HepG2 (cell line): ENCODE measurements around the gene LOXL3. TPM values are rescaled to one million over a fixed set of nuclear protein-coding genes. Genes with fewer than 3 reads are reported as not detected.
A peak's percentile ranks its signal among the peaks of the same experiment; 100 is the strongest.

ENCODE experiments used
- AGO1 ChIP-seq: fragments of 200-400 bp; formaldehyde crosslinking; IDR thresholded peaks from 2 replicates; pipeline ENCODE4 v1.6.1; 2017; ENCODE audit warnings: mild to moderate bottlenecking, low read depth, low read length, moderate library complexity; ENCODE audit not compliant: poor library complexity, severe bottlenecking
- ARHGAP35 ChIP-seq: sonication (generic); formaldehyde crosslinking; IDR thresholded peaks from 2 replicates; pipeline ENCODE4 v1.9.0; 2022; ENCODE audit warnings: mild to moderate bottlenecking, inconsistent platforms, moderate library complexity, missing genetic modification reagents, borderline replicate concordance
- BCL6 ChIP-seq: IDR thresholded peaks from 2 replicates; pipeline ENCODE4 v1.6.1; 2016; ENCODE audit warnings: missing genetic modification reagents, missing compliant biosample characterization
- DNMT1 ChIP-seq: sonication (generic); formaldehyde crosslinking; IDR thresholded peaks from 2 replicates; pipeline ENCODE4 v1.5.1; 2020; ENCODE audit warnings: mild to moderate bottlenecking, missing genetic modification reagents
- DRAP1 ChIP-seq: IDR thresholded peaks from 2 replicates; pipeline ENCODE4 v1.6.1; 2016; ENCODE audit warnings: missing genetic modification reagents, missing compliant biosample characterization
- EP300 ChIP-seq, 3 experiments: sonication (generic) in 1 of 3; formaldehyde crosslinking in 1 of 3; IDR thresholded peaks; 2 replicates each; pipeline versions ENCODE4 v1.5.1 to v1.6.1; 2011 to 2020; ENCODE audit warnings: low read depth in 2 of 3, low read length in 2 of 3, borderline replicate concordance in 1 of 3, improper control_type of control experiment in 1 of 3, mild to moderate bottlenecking in 1 of 3, missing genetic modification reagents in 1 of 3, moderate library complexity in 1 of 3
- GATAD1 ChIP-seq: IDR thresholded peaks from 2 replicates; pipeline ENCODE4 v1.6.1; 2016; ENCODE audit warnings: missing genetic modification reagents, missing compliant biosample characterization
- MAF1 ChIP-seq: sonication (generic); formaldehyde crosslinking; IDR thresholded peaks from 2 replicates; pipeline ENCODE4 v1.5.0; 2020; ENCODE audit warnings: missing genetic modification reagents, borderline replicate concordance
- MTERF4 ChIP-seq: sonication (generic); formaldehyde crosslinking; IDR thresholded peaks from 2 replicates; pipeline ENCODE4 v1.8.0; 2023; ENCODE audit warnings: mild to moderate bottlenecking, missing genetic modification reagents
- NFYB ChIP-seq: sonication (generic); formaldehyde crosslinking; IDR thresholded peaks from 2 replicates; pipeline ENCODE4 v1.4.0; 2020; ENCODE audit warnings: missing genetic modification reagents
- PBX3 ChIP-seq: sonication (generic); formaldehyde crosslinking; IDR thresholded peaks from 2 replicates; pipeline ENCODE4 v1.8.1; 2023; ENCODE audit warnings: missing genetic modification reagents, inconsistent platforms, borderline replicate concordance
- PCBP2 ChIP-seq: fragments of 200-400 bp; formaldehyde crosslinking; optimal IDR thresholded peaks from 2 replicates; pipeline ENCODE3; 2018; ENCODE audit warnings: low read length, low read depth; ENCODE audit not compliant: poor library complexity, severe bottlenecking
- POLR2AphosphoS2 ChIP-seq: IDR thresholded peaks from 2 replicates; pipeline ENCODE4 v1.6.1; 2011; ENCODE audit warnings: low read depth, low read length, improper control_type of control experiment
- SAFB2 ChIP-seq: sonication (generic); formaldehyde crosslinking; IDR thresholded peaks from 2 replicates; pipeline ENCODE4 v1.5.1; 2020; ENCODE audit warnings: missing genetic modification reagents, low read depth, mild to moderate bottlenecking, borderline replicate concordance
- SAP130 ChIP-seq: IDR thresholded peaks from 2 replicates; pipeline ENCODE4 v1.6.1; 2016; ENCODE audit warnings: low read depth
- STAG1 ChIP-seq: sonication (generic); formaldehyde crosslinking; IDR thresholded peaks from 2 replicates; pipeline ENCODE4 v1.4.0; 2020; ENCODE audit warnings: missing genetic modification reagents
- TRAFD1 ChIP-seq: sonication (generic); formaldehyde crosslinking; IDR thresholded peaks from 2 replicates; pipeline ENCODE4 v1.5.1; 2020; ENCODE audit warnings: missing genetic modification reagents, mild to moderate bottlenecking, borderline replicate concordance
- TSC22D2 ChIP-seq: sonication (generic); formaldehyde crosslinking; IDR thresholded peaks from 2 replicates; pipeline ENCODE4 v1.5.1; 2020; ENCODE audit warnings: missing genetic modification reagents, mild to moderate bottlenecking, borderline replicate concordance
- ZFX ChIP-seq: sonication (generic); formaldehyde crosslinking; IDR thresholded peaks from 2 replicates; pipeline ENCODE4 v1.4.0; 2020; ENCODE audit warnings: mild to moderate bottlenecking, low read depth, missing genetic modification reagents, moderate library complexity
- ZIK1 ChIP-seq: sonication (generic); formaldehyde crosslinking; IDR thresholded peaks from 2 replicates; pipeline ENCODE4 v1.5.0; 2020; ENCODE audit warnings: mild to moderate bottlenecking, low read depth, missing genetic modification reagents, borderline replicate concordance
- ZNF207 ChIP-seq: fragments of 450-650 bp; IDR thresholded peaks from 2 replicates; pipeline ENCODE4 v1.6.1; 2016; ENCODE audit warnings: antibody characterized with exemption, borderline replicate concordance
- ZNF317 ChIP-seq: sonication (generic); formaldehyde crosslinking; IDR thresholded peaks from 2 replicates; pipeline ENCODE4 v1.5.0; 2020; ENCODE audit warnings: mild to moderate bottlenecking, missing genetic modification reagents
- ZNF432 ChIP-seq: sonication (generic); formaldehyde crosslinking; IDR thresholded peaks from 2 replicates; pipeline ENCODE4 v1.5.0; 2020; ENCODE audit warnings: missing genetic modification reagents, mild to moderate bottlenecking, borderline replicate concordance
- ZNF629 ChIP-seq: sonication (generic); formaldehyde crosslinking; conservative IDR thresholded peaks from 2 replicates; pipeline ENCODE4 v1.5.0; 2020; ENCODE audit warnings: missing genetic modification reagents
- ZSCAN25 ChIP-seq: sonication (generic); formaldehyde crosslinking; IDR thresholded peaks from 2 replicates; pipeline ENCODE4 v1.8.0; 2022; ENCODE audit warnings: mild to moderate bottlenecking, missing genetic modification reagents
- ZSCAN29 ChIP-seq: sonication (generic); formaldehyde crosslinking; conservative IDR thresholded peaks from 2 replicates; pipeline ENCODE4 v1.4.0; 2020; ENCODE audit warnings: mild to moderate bottlenecking, missing genetic modification reagents
- polyA plus RNA-seq, 8 experiments: library from polyadenylated mRNA; depleted of rRNA in 3 of 8; stranded (reverse) in 7 of 8; unstranded in 1 of 8; fragments of >200 nt; fragmentation: Illumina TruSeq in 4 of 8; extraction: Trizol in 4 of 8; gene quantifications; 2 replicates each; pipeline versions ENCODE4 v1.2.1 to v1.2.3, GENCODE V29; 2011 to 2016; ENCODE audit warnings: low read depth in 4 of 8, missing spikeins in 1 of 8, mixed read lengths in 1 of 8; ENCODE audit not compliant: insufficient read depth in 1 of 8
- total RNA-seq, 5 experiments: library from RNA; depleted of rRNA; stranded (reverse); fragments of >200 nt; fragmentation: Illumina TruSeq; extraction: Trizol; gene quantifications; 2 replicates each; pipeline ENCODE4 v1.2.3, GENCODE V29; 2016; ENCODE audit warnings: low read depth in 1 of 5

Gene LOXL3
- total and polyA plus RNA-seq, 2 of the 13 experiments (the other 11 are each of a cell fraction or from before 2014, with no cell fraction given), result 0.55 to 6.5 TPM

- no peak for TF ChIP-seq DNMT1 (CRISPR knock-in tag)
- TF ChIP-seq SAP130 (CRISPR knock-in tag), result peak; percentile 41; the same call in 1 of the 2 replicates
- TF ChIP-seq PBX3 (CRISPR knock-in tag), result no peak
- no peak for TF ChIP-seq ZSCAN25
- no peak for TF ChIP-seq SAFB2 (CRISPR knock-in tag)
- TF ChIP-seq EP300 (IDR thresholded peaks at IDR 0.05; ENCODE audit: low read depth in 2 of 2, low read length in 2 of 2), result peak in 1 of 2 experiments; percentile 73; a peak in 1 of 4 replicates
- TF ChIP-seq EP300 (CRISPR knock-in tag; IDR thresholded peaks at IDR 0.05; ENCODE audit: borderline replicate concordance), result peak; percentile 41; the same call in 1 of the 2 replicates
- no peak for TF ChIP-seq ZSCAN29
- no peak for TF ChIP-seq DRAP1 (CRISPR knock-in tag)
- TF ChIP-seq NFYB (CRISPR knock-in tag), result no peak
- TF ChIP-seq ZIK1 (CRISPR knock-in tag), result no peak
- TF ChIP-seq ZNF432 (CRISPR knock-in tag), result no peak
- TF ChIP-seq ARHGAP35, result no peak
- no peak for TF ChIP-seq MTERF4 (CRISPR knock-in tag)
- TF ChIP-seq MAF1 (CRISPR knock-in tag), result no peak
- TF ChIP-seq POLR2AphosphoS2, result no peak
- no peak for TF ChIP-seq STAG1 (CRISPR knock-in tag)
- no peak for TF ChIP-seq GATAD1
- TF ChIP-seq ZNF317 (CRISPR knock-in tag), result no peak
- no peak for TF ChIP-seq AGO1
- TF ChIP-seq TRAFD1 (CRISPR knock-in tag), result no peak
- TF ChIP-seq ZNF629, result no peak
- TF ChIP-seq ZNF207, result no peak
- no peak for TF ChIP-seq PCBP2
- no peak for TF ChIP-seq ZFX (CRISPR knock-in tag)
- TF ChIP-seq BCL6 (CRISPR knock-in tag), result peak; percentile 47; the same call in 1 of the 2 replicates
- 0 out of 2 replicates have a peak, but pooled peaks have one; percentile 26 for TF ChIP-seq TSC22D2 (CRISPR knock-in tag)
Measured at GRCh38 chr2:74486141-74486540, 67.6 kb downstream of the LOXL3 start (continued).
